Posterior cingulate gyrus (tissue), 11 donors: ENCODE measurements around the gene CD226.
"Not testable (repeated sequence)": the region's sequence is repeated elsewhere in the genome, so short reads cannot be mapped to it uniquely, and the experiment has no call there.

Experiments used
- DNase-seq, 10 donors: peaks; one replicate each; pipeline versions ENCODE4 v3.0.0 to v3.0.0-alpha.2; 2020 to 2021; ENCODE audit warnings: mixed read lengths in 3 of 10
- intact Hi-C: fragments of 100-400 bp; cut with DNase I; formaldehyde crosslinking; loops from one replicate; pipeline ENCODE4 v1.15.1; 2023

The CD226 gene

GRCh38 chr18:69947361-69948133 is at the start of gene CD226:
Gene CD226 (minus strand): TSS chr18:69947873. CDS start chr18:69947406, 467 bp downstream.
- intact Hi-C loops, result no loop called here
- DNase-seq, result no peak

- intact Hi-C loops, result no loop called here
- DNase-seq, result no peak
Measured at GRCh38 chr18:69996951-69997798, 49.5 kb upstream of the CD226 start.

DNA sequence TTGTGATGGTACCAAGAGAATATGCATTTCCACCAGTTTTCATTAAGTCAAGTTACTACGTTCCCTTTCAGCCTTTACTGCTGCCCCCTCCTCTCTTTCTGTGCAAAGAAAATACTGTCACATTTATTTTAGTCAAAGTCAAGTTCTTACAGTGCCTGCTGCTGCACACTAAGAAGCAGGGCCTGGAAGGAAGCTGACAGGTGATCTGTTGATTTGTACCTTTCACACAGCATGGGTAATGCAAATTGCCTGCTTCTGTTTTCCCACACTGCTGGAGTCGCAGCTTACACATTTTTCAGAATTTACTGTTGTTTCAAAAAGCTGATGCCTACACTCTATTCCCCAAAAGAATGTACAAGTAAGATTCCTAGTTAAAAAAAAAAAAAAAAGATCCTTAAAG is 48.7 kb upstream of the CD226 start:
- DNase-seq, result no peak
- intact Hi-C loops, result no loop called here

DNA sequence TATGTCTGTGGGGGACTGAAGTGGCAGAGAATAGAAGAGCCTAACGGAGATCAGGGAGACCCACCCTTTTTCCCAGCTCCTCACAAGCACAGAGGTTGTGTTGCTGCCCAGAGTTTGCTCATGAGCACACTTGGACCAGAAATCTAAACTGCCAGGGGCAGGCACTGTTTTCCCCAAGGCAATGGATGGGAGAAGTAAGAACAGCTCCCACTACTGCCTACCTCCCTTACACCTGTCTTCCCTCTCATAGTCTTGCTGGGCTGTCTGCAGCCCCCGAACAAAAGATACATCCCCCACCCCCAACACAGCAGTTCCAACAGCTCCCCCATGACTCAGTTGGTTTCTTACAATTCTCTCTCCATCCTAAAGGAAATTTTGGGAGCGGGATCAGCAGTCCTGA is 48.1 kb upstream of the CD226 start:
- intact Hi-C loops, result no loop called here
- no peak for DNase-seq

DNA sequence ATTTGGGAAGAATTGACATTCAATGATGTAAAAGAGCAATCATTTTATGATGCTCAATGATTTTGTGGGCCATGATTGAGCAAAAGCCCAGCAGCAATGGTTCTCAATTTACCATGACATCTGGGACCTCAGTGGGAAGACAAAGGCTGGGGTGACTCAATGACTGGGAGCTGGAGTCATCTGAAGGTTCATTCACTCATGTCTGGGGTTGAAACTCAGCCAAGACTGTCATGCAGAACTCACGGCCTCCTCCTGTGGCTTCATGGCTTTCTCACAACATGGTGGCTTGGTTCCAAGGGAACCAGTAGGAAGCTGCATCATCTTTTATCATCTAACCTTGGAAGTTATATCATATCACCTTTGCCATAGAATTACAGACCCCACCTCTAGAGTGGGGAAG is 45.1 kb upstream of the CD226 start:
- DNase-seq, result no peak
- intact Hi-C loops, result no loop called here

DNA sequence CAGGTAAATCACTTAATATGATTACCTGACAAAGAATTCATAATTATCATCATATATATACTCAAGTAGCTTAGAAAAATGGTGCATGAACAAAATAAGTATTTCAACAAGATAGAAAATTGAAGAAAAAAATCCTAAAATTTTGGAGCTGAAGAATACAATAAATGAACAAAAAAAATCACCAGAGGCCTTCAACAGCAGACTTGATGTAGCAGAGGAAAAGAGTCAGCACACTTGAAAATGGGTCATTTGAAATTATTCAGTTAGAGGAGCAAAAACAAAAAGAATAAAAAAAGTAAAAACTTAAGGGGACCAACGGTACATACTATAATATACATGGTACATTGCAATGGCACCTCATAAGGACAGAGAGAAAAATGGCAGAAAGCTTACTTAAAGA is 40.2 kb upstream of the CD226 start:
- no peak for DNase-seq
- intact Hi-C loops, result no loop called here

DNA sequence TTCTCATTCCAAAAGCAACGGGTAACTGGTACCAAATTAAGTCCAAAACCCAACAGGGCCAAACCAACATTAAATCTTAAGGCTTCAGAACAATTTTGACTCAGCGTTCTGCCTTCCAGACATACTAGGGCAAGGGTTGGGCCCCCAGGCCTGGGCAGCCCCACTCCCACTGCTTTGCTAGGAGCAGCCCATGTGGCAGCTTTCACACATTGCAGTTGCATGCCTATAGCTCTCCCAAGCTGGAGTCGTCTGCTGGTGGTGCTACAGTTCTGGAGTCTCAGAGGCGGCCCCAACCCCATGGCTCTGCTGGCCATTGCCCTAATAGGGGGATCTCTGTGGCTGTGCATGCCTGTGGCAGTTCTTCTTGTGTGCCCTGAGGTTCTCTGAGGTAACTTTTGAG is 37.6 kb upstream of the CD226 start:
- intact Hi-C loops, result no loop called here
- DNase-seq, result no peak

DNA sequence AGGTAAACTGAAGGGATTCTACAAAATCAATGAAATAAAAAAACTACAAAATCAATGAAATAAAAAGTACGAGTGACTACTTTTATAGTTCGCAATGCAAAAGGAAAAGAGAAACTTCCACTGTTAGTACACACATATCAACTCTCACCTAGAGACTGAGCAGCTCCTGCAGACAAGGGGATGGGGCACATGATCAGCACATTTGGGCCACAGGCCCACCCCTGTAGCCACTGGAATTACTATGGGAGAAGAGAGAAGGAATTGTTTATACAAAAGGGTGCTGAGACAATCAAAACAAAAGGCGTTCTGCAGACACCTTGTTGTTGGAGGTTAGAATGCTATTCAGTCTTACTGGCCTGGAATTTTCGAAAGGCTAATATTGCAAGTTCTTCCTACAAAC is 34.7 kb upstream of the CD226 start:
- intact Hi-C loops, result no loop called here
- no peak for DNase-seq

DNA sequence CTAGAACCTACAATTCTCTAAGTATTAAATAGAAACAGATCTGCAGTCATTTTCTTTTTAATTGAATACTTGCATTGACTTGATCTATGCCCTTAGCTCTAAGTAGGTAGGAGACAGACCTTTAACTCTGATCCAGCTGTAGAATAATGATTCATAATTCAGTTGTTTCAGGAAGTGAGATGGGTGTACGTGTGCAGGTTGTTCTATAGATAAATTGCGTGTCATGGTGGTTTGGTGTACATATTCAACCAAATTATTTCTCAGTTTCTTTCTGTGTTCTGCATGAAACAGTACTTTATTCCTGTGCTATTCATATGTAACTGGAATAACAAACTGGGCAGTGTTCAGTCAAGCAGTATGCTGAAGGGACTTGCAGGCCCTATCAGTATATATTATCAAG is 34.3 kb upstream of the CD226 start:
- no peak for DNase-seq
- intact Hi-C loops, result no loop called here

- no peak for DNase-seq
- intact Hi-C loops, result no loop called here
Measured at GRCh38 chr18:69980982-69981804, 33.5 kb upstream of the CD226 start.

GRCh38 chr18:69980509-69980908 is 32.8 kb upstream of the CD226 start:
- no peak for DNase-seq
- intact Hi-C loops, result no loop called here

DNA sequence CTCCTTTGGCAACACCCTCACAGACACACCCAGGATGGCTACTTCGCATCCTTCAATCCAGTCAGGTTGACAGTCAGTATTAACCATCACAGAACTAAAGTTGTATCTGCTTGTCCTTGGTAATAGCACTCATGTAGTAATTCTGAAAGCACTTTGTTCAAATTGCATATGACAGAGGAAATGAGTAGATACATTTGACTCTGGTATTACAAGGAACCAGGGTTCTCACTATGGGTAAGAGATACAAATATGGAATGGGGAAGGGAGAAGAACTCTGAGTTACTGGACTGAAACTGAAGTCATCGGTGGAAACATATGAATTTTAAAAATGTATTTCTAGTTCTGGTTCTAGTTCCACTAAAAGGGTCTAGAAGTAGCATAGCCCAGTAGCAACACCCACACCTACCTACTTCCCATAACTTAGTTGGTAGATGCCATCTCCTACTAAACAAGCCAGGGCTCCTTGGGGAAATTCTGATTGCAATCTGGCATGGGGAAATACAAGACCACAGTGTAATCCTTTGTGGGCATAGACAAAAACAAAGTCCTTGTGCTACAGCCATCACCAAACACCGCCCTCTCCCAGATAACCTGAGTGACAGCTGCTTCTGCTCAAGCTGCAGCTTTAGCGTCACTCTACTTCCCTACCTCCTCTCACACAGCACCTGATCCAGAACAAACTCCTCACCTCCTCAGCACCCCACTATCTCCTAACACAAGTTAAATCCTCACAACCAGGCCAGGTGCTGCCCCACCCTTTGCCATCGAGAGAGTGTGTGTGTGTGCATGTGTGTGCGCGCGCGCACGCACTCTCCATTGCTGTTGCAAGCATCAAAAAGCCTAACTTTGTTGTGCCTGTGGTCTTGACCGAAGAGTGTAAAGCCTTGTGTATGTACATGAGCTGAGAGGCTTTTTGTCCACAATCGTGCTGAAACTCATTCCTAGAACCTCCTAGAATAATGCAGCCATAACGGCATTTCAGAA is 31.4 kb upstream of the CD226 start:
- DNase-seq, result no peak
- intact Hi-C loops, result no loop called here

DNA sequence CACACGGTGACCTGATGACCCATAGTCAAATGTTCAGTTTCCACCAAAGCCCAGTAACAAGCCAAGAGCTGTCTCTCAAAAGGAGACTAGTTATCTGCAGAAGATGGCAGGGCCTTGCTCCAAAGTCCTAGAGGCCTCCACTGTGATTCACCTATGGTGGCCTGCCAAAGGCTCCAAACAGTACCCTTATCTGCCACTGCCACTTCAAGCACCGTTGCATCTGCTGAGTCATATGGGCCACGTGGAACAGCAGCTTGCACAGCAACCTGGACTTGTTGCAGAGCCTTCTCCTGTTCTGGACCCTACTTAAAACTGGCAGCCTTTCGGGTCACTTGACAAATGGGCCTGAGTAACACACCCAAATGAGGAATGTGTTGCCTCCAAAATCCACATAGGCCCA is 27.6 kb upstream of the CD226 start:
- DNase-seq, intact Hi-C loops: not testable (repeated sequence)

GRCh38 chr18:69974365-69974764 is 26.7 kb upstream of the CD226 start:
- intact Hi-C loops, result no loop called here
- no peak for DNase-seq

- no peak for DNase-seq
- intact Hi-C loops, result no loop called here
Measured at GRCh38 chr18:69969491-69969890, 21.8 kb upstream of the CD226 start.

DNA sequence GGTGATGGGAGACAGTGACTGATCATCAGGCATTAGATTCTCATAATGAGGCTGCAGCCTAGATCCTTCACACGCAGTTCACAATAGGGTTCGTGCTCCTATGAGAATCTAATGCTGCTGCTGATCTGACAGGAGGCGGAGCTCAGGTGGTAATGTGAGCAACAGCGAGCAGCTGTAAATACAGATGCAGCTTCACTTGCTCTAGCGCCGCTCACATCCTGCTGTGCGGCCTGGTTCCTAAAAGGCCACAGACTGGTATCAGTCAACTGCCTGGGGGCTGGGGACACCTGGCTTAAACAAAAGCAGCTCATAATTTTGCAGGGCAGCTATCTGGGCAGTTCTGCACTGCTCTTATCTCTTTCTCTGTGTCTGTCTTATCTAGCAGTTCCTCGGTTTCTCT is 20.4 kb upstream of the CD226 start:
- intact Hi-C loops, result no loop called here
- DNase-seq, result no peak

- intact Hi-C loops, result no loop called here
- DNase-seq, result no peak
Measured at GRCh38 chr18:69963196-69963595, 15.5 kb upstream of the CD226 start.

DNA sequence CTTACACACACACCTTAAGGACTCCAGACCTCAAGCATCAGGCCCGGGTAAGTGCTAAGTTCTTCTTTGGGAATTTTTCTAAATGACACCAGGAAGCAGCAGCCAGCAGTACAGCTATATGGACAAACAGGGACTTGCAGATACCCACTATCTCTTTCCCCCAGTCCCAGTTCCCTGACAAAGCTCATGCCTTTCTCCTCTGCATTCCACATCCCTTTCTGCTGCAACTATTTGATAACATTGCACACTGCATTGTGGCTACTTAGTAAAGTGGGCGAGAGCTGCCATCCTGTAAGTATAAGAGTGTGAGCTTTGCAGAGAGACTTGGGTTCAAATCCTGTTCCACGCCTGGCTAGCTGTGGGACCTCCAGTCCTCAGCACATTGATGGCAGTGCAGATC is 14.0 kb upstream of the CD226 start:
- intact Hi-C loops, result no loop called here
- no peak for DNase-seq

GRCh38 chr18:69958422-69958821 is 10.7 kb upstream of the CD226 start:
- intact Hi-C loops, result no loop called here
- DNase-seq, result no peak

GRCh38 chr18:69957747-69958146 is 10.1 kb upstream of the CD226 start:
- no peak for DNase-seq
- intact Hi-C loops, result no loop called here
